Amniotic stem cell (primary cell): Measurements from ENCODE around the gene CHAF1A.

Source experiments
- DNase-seq: peaks from one replicate; lab custom pipeline; 2025; lab: John Stamatoyannopoulos, UW

Gene CHAF1A

DNA sequence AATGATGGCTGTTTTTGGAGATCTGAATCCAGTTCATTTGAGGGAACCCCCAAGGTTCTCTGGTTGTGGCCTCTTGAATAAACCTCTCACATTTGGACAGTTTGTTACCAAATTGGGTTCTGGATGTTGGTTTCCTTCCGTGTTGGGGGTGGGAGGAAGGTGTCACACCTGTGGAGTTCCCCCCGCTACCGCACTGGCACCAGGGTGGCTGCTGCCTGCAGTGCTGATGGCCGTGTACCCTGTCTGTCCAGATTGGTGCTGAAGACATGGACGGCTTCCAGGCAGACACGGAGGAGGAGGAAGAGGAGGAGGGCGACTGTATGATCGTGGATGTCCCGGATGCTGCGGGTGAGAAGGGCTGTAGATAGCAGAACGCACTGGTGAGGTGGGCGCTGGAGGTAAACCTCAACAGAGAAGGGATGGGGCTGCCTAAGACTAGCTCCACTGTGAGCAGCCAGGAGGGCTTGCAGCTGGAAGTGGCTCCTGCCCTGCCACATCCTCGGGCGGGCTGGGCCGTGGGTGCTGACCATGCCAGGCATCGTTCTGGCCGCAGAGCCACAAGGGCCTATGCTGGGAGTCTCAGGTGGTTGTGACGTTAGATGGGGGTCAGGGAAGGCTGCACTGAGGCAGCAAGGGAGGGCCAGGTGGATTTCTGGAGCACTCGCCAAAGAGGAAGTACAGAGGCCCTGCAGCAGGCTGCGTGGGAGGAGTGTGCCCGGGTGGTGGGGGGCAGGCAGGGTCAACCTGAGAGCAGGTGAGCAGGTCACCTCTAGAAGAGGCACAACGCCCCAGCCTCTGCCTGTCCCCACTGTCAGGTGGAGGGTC, 39.8 kb downstream of the CHAF1A start:
- DNase-seq: no peak

DNA sequence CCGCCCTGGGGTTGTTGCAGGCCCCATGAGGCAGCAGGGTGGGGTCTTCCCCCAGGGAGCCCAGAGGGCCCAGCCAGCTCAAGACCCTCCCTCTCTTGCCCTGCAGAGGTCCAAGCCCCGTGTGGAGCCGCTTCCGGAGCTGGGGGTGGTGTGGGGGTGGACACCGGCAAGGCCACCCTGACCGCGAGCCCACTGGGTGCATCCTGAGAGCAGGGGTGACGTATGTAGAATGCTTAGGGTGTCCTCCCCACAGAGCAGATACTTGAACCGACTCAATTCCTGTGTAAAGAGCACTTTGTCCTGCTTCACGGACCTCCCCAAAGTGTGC, 40.3 kb downstream of the CHAF1A start:
- DNase-seq: no peak

DNA sequence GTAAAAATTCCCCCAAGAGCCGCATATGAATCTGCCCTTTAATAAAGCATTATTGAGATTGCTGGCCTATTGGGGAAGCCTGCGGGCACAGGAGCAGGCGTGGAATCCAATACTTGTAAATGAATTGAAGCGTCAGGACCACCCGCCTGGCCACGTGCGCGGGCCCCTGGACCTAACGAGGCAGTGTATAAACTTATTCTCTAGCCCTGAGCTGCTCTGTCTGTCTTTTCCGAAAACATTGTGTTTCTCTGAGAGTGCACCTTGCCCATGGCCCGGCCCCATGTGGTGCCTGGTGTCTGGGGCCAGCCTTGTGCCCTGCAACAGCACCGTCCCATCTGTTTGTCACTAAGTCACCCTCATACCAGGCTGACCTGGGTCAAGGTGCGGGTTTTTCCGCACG, 40.7 kb downstream of the CHAF1A start:
- DNase-seq: no peak

DNA sequence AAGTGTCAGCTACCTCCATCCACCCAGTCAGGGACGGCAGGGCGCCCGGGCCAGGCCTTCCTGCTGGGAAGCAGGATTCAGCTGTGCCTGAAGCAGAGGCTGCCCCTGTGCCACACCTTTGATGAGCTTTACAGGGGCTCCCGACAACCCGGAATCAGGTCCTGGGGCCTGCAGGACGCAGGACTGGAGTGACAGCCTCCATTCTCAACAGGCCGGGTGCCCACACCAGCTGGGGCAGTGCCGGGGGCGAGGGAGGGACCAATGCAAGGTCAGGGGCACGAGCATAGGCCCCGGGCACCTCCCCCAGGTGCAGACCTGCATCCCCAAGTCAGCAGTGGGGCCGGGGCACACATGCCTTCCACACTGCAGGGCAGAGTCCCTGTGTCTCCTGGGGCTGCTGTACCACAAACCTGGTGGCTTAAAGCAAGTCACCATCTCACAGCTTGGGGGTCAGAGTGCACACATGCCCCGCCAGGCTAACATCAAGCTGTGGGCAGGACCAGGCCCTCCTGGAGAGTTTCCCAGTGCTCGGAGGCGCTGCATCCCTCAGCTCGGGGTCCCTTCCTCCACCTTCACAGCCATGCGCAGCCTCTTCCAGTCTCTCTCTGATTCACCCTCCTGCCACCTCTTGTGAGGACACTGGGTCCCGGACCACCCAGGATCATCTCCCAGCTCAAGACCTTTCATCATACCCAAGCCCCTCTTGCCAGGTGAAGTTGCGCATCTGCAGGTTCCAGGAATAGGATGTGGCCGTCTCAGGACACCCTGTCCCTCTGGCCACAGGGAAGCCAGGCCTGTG, 41.7 kb downstream of the CHAF1A start:
- DNase-seq: no peak

DNA sequence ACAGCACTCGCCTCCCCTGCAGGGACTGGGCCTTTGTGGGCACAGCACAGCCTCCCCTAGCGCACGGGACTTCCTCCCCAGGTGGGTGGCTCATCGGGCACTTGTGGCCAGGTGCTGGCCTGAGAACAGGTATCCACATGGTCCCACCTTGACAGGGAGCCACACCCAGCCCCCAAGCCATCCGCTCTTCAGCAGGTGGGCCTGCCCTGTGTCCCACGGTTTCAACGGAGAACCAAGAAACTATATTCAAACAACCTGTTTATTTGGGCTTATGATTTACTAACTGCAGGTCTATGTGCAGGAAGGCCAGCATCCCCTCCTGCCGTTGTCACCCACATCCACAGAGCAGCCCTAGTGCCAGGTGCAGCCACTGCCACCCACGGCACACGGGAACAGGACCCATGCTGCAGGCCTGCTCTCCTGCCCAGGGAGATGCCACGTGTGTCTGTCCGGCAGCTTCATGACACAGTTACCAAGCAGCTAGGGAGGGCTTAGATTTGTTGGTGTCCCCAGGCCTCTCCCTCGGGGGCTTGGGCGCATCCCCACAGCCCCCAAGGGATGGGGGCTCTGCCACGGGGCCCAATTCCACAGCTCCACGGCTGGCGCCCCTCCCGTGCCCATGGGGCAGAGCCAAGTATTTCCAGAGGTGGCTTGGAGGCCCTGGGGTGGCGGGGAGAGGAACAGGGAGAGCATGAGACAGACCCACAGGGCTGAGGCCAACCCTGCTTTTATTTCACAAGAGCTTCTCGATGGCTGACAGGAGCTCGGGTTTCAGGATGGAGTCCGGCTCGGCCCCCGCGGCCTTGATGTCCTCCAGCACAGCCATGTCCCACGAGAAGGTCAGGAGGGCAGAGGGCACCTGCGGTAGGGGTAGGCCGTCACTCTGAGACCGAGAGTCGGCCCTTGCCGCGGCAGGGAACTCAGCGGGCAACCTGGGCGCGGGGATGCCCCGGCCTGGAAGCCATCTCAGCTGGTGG, 42.6 kb downstream of the CHAF1A start:
- no peak for DNase-seq

DNA sequence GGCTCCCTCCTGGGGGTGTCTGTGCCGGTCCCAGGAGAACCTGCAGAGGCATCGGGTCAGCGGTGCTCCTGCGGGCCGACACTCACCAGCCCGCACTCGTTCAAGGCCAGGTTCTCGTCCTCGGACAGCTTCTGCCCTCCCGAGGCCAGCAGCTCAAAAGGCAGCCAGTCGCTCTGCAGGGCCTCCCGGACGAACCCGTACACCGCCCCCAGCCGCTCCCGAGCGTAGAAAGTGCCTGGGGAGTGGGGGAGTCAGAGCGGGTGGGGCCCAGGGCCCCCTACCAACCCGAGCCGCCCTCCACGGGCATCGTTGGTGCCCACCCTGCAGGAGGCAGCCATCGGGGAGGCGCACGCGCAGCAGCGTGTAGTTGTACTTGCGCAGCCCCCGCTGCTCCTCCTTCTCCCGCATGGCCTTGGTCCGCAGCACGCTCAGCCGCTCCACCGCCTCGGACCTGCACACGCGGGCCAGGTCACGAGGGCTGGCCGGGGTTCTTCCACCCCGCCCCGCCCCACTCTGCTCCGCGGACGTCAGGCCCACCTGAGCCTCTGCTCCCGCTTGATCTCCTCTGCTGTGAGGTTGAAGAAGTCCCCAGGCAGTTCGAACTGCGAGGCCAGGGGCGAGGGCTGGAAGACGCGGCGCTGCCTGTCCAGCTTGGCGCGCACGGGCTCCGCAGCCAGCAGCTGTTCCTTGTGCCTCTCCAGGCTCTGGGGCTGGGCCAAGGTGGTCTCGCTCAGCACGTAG, 43.7 kb downstream of the CHAF1A start:
- DNase-seq: no peak

DNA sequence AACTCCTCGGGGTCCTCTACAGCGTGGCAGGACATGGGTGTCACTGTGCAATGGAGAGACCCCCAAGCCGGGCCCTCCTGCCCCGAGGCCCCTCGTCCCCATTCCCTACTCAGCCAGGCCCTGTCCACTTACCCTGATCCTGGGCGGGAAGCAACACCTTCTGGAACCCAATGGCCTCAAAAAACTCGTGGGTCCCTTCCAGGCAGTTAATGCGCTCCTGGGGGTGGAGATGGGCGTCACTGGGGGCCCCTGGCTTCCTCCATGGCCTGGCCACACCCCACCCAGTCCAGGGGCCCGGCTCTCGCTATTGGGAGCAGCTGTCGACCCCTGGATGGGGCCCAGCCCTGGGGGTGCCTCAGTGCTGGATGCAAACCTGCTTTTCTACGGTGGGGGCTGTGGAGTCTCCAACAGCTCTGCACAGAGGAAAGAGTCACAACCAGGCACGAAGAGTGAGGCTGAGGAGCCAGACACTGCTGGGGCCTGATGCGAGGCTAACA, 44.3 kb downstream of the CHAF1A start:
- no peak for DNase-seq

DNA sequence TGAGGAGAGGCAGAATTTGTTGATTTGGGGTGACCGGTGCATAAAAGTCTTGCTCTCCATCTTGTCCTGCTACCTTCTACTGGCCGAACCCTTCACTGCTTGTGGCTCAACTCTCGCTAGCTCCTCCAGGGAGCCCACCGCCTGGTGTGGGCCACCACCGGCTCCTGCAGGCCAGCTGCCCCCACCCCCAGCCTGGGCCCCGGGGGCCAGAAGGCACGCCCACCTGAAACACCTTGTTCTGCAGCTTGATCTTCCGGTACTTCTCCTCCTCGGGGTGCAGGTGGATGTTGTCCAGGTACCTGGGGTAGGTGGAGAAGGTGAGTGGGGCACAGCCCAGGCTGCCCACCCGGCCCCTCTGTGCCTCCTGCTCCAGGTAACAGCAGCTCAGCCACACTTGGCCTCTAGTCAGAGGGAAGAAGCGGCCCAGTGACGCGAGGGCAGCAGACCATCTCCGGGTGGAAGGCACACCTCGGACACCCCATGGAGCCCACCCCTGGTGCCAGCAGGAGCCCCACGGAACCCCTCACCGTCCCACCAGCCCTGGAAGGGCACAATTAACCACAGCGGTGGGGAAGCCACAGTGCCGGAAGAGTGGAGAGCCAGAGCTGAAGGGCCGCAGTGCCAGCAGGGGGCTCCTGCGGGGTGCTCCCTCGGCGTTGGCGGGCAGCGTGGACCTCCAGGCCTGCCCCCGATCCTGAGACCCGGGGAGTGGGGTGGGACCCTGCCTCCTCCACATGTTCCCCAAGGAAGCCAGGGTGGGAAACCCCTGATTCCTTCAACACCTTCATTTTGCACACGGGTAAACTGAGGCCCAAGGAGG, 45.1 kb downstream of the CHAF1A start:
- DNase-seq: no peak

DNA sequence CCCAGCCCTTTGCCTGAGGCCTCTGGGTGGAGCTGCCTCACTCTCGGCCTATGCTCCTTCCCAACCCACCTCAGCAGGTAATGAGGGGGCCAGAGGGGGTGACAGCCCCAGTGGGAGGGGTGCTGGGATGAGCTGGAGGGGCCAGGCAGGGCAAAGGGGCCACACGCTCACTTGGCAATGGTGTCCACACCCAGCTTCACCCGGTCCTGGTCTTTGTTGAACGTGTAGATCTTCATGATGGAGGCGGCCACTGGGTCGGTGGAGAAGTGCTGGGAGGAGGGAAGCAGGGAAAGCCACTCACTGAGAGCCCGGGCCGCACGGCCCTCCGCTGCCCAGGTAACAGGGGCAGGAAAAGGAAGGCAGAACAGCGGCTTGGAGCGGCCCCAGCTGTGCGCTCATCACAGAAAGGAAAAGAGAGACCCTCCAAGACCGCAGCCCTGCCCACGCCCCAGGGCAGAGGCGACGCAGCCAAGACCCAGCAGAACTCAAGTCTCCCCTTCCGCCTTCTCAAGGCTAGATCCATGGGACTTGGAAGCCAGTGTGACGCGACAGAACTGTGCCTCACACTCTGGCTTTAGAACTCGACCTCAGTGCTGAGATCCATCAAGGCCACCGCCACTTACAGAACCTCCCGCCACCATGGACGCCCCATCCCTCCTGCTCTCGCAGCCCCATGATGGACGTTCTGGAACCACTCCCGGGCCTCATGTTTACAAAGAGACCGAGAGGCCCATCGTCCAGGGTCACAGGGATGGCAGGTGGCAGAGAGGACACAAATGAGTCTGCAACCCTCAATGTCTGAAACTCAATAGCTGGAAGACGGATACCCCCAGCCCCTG, 45.9 kb downstream of the CHAF1A start:
- DNase-seq: no peak

DNA sequence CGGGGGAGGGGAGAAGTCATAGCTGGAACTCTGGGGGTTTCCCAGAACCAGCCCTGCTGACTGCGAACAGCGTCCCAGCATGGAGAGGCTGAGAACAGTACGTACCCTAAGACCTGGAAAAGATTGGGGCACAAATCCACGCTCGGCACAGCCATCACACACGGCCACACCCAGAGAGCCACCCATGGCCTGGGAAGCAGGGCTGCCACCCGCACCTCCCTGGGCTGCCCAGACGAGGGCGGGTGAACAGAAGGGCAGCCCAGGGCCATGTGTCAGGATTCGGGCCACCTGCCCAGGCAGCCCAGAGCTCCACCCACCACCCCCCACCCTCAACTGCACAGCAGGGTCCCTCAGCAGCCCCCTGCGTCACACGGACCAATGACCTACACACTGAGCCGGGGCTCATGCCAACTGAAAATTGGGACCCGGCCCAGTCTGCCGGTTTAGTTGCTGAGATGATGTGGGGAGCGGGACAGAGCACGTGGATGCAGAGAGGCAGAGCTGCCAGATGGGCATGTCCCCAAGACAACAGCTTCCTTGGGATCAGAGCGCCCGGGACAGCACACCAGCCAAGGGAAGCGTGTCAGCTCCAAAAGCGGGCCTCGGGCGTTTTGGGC, 46.7 kb downstream of the CHAF1A start:
- no peak for DNase-seq

DNA sequence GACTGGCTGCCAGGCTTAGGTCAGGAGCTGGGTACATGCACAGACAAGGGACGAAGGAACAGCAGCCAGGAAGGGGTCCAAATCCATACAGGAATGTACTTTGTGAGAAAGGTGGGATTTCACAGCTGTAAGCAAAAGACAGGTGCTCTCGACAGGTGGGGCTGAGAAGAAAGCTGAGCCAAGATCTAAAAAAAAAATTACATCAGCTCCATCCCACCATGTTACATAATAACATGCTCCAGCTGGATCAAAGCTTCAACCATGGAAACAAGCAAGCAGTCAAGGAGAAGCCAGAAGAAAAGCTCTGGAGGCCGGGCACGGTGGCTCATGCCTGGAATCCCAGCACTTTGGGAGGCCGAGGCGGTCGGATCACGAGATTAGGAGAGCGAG, 47.2 kb downstream of the CHAF1A start:
- DNase-seq: no peak

DNA sequence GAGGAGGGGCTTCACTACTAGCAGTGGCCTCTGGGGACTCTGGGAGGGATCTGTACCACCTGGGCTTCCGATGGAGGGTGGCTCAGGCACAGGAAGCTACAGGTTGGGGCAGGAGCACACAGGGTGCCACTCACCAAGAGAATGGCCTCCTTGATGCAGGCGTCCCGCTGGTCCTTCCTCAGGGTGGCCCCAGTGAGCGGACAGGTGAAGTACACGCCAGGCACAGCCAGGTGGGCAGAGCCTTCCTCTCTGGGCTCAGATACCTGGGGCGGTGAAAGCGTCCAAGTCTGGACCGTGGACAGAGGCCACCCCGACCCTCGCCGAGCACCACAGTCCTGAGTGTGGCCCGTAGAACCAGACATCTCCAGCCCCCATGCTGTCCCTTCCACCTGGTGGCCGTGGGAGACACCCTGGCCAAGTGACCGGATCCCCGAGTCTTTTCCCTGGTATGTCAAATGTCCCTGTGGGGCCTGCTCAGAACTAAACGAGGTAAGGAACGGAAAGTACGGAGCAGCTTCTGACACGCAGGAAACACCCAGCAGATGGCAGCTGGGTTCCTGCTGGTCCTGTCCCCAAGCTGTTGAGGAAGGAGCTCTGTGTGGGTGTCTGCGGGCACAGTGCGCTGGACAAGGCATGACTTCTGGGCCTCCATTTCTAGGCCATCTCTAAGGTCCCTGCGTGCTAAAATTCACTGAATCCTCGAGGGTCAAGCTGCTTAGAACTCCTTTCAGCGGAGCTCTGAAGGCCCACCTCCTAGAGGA, 50.0 kb downstream of the CHAF1A start:
- DNase-seq: no peak

DNA sequence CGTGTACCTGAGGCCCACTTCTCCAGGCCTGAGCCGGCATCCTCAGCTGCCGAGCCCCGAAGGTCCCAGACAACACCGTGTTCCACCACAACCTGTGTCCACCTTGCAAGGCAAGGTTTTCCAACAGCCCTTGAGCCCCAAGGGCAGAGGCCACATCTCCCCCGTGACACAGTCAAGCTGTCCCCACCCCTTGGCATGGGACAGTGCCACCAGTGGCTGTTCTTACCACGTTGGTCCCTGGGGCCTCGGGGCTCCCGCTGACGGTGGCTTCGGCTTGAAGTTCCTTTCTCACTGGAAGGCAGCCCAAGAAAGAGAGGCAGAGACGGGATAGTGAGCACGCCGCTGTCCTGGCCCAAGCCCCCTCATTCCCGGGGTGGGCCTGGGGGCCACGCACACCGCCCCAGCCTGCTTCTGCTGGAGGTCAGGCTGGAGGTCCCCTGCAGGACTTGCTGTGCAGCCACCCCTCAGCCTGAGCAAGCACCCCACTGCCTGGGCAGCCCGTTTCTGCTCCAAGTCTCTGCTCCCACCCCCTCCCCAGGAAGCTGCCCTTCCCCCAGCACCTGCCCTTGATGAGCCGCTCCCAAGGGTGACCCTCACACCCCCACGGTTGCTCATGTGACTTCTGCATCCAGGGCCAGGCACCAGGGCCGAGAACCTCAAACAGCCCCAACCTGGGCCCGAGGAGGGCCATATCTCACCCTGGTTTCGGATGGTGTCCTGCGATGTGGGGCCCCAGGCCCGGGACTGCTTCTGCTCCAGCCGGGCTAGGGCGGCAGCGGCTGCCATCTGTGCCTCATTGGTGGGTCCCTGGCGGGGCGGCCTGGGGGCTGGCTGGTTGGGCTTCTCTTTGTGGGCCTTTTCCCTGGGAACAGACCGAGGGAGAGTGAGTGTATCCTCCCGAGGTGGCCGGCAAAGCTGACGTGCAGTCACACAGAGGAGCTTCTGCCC, 51.1 kb downstream of the CHAF1A start:
- no peak for DNase-seq

DNA sequence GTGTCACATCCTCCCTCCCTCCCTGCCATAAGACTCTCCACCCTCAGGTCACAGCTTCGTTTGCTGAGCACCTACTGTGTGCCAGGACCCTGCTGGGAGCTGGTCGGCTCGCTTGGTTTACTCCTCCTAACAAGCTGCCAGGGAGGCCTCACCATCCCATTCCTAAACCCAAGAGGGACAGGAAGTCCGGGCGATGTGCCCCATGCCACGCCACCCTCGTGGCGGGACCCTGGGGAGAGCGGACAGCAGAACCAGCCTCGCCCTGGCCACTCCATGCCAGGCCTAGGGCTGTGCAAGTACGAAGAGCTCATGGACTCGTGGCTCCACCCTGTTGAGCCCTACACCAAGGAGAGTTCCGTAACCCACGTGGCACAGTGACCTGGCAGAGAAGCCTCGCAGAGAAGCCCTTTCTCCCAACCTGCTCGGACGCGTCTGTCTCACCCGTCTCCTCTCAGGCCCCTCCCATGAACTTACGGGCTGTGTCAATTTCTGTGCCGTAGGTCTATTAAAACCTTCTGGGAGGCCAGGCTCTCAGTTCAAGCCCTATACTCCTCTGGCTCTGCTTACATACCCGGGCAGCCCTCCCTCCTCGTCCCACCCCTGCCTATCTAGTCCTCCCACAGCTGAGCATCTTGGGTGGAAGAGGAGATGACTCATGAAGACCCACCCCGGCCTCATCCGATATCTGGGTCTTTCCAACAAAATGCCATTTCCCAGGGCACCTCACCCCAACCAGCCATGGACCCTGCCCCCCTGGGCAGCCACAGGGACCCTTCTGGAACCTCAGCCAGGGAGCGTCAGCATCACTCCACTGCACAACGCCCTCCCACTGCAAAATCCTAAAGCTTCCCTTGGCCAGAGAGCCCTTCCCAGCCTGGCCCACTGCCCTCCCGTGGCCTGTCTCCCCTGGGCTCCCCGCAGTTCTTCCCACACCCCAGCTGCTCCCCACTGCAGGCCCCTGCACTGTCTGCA, 52.6 kb downstream of the CHAF1A start:
- no peak for DNase-seq

DNA sequence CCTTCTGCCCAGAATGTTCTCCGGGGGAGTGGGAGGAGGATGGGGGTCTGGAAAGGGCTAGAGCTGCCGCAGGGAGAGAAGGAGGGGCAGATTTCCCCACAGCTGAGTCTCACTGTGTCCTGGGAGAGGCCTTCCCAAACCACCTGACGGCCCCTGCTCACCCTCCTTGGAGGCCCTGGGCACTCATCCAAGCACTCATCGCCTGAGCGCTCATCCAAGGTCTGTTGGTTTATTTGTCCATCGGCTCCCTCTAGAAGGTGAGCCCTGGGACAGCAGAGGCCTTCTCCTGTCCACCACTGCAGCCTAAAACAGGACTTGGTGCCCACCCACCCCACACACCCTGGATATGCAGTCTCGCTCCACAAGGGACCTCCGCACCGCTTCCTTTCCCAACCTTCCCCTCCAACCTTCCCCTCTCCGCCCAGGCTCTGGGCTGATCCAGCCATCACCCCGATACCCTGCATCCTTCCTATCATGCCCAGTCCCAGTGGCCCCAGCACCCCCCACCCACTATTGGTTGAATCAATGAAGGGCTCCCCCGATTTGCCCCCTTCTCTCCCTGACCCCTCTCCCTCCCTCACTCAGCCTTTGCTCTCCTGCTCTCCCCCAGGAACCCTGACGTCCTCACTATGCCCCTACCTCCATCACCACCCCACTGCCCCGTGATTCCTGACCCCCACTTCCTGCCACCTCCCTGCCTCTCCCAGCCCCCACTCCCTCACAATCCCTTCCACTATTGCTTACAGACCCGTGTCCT, 53.5 kb downstream of the CHAF1A start:
- DNase-seq: peak; percentile 8
